Hepatocyte (in vitro differentiated cells): ENCODE data around the gene SH3TC1.

Source experiments
- EZH2 ChIP-seq: fragments of 200-600 bp; sonication (generic); IDR thresholded peaks from 2 replicates; pipeline ENCODE4 v1.6.1; 2016; ENCODE audit warnings: antibody characterized with exemption, mild to moderate bottlenecking, borderline replicate concordance
- EZH2phosphoT487 ChIP-seq: fragments of 200-600 bp; sonication (generic); IDR thresholded peaks from one replicate; pipeline ENCODE4 v1.6.1; 2018; ENCODE audit warnings: antibody characterized with exemption, mild to moderate bottlenecking, low read depth, moderate library complexity; ENCODE audit not compliant: unreplicated experiment, severe bottlenecking
- TF ChIP-seq, protein P1 (sequence below): fragments of 200-600 bp; sonication (generic); IDR thresholded peaks from 2 replicates; pipeline ENCODE4 v1.5.1; 2016; ENCODE audit warnings: antibody characterized with exemption, mild to moderate bottlenecking; ENCODE audit not compliant: poor library complexity

- TF ChIP-seq, protein P1, sequence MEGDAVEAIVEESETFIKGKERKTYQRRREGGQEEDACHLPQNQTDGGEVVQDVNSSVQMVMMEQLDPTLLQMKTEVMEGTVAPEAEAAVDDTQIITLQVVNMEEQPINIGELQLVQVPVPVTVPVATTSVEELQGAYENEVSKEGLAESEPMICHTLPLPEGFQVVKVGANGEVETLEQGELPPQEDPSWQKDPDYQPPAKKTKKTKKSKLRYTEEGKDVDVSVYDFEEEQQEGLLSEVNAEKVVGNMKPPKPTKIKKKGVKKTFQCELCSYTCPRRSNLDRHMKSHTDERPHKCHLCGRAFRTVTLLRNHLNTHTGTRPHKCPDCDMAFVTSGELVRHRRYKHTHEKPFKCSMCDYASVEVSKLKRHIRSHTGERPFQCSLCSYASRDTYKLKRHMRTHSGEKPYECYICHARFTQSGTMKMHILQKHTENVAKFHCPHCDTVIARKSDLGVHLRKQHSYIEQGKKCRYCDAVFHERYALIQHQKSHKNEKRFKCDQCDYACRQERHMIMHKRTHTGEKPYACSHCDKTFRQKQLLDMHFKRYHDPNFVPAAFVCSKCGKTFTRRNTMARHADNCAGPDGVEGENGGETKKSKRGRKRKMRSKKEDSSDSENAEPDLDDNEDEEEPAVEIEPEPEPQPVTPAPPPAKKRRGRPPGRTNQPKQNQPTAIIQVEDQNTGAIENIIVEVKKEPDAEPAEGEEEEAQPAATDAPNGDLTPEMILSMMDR: no peak
- TF ChIP-seq EZH2 (no peak), EZH2phosphoT487 (no peak)
Observed at GRCh38 chr4:8263397-8263796, 64.3 kb downstream of the SH3TC1 start.
